HG02884 (cell line): Measurements from ENCODE around the gene LVRN.

ENCODE experiments used
- ATAC-seq: cut with Tn5 transposase; IDR thresholded peaks from one replicate; pipeline ENCODE4 v1.9.1; 2021; ENCODE audit warnings: mild to moderate bottlenecking, moderate library complexity; ENCODE audit not compliant: unreplicated experiment

Gene LVRN

DNA sequence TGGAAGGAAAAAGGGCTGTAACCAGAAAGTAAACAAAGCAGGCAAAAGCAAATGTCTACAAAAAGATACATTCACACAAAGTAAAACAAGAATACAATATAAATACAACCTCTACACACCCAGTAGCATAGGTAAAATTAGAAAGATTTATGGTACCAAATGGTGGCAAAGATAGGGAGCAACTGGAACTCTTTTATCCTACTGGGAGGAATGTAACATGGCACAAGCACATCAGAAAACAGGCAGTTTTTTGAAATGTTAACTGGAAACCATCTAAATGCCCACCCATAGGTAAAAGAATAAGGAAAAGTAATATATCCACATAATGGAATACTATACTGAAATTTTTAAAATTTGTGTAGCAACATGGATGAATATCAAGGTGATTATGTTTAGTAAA is 61.3 kb downstream of the LVRN start:
- no peak for ATAC-seq

DNA sequence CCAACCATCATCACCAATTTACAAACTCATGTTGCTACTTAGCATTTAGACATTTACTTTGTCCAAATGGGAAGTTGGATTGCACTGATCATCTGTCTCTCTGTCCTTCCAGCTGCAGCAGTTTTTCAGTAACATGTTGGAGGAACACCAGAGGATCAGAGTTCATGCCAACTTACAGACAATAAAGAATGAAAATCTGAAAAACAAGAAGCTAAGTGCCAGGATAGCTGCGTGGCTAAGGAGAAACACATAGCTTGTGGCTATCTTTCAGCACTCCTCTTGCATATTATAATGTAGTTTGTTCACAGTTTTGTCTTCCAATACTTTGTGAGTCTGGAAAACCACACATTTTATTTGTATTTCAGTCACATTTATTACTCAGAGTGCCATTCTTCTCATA is 63.6 kb downstream of the LVRN start:
- no peak for ATAC-seq

DNA sequence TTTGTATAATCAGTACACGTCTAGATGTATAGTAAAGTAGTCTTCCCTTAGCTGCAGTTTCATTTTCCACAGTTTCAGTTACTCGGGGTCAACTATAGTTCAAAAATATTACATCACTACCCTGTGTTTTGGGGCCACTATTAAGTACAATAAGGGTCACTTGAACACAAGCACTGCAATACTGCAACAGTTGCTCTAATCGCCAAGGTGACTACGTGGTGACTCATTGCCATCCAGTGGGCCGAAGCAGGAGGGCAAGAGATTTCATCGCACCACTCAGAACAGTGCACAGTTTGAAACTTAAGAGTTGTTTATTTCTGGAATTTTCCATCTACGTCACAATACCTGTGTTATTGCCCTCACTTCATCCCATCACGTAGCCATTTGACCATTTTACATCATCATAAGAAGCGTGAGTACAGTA is 69.8 kb downstream of the LVRN start, which contains the start of gene ARL14EPL:
TSS of gene ARL14EPL (plus strand) at position 379 of the 424 bp plus-strand sequence. CDS start 18,994 bp downstream, outside the sequence.
- peak; percentile 60 for ATAC-seq

DNA sequence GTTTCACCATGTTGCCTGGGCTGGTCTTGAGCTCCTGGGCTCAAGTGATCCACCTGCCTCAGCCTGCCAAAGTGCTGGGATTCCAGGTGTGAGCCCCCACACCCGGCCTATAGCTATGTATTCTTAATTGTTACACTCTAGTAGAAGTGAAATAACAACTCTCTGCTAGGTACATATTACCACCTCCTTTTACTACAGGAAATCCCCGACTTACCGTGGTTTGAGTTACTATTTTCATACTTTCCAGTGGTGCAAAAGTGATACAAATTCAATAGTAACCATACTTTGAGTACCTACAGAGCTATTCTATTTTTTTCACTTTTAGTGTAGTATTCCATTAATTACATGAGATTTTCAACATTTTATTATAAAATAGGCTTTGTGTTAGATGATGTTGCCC is 70.7 kb downstream of the LVRN start:
- no peak for ATAC-seq

DNA sequence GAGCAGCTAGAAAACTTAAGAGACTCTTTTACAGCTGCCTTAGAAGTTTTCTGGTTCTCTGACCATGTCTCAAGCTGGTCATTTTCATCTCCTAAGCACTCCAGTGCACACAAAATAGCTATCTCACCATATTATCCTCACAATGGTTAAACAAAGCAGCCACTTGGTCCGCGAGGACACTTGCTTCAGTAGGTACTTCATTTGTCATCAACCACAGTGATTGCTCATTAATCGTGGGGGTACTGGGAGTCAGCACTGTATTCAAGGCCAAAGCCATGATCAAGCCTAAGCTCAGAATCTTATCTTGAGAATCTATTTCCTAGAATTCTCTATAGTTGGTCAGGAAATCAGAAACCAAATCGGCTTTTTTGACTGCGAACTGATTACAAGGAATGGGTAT is 72.8 kb downstream of the LVRN start:
- ATAC-seq = no peak

DNA sequence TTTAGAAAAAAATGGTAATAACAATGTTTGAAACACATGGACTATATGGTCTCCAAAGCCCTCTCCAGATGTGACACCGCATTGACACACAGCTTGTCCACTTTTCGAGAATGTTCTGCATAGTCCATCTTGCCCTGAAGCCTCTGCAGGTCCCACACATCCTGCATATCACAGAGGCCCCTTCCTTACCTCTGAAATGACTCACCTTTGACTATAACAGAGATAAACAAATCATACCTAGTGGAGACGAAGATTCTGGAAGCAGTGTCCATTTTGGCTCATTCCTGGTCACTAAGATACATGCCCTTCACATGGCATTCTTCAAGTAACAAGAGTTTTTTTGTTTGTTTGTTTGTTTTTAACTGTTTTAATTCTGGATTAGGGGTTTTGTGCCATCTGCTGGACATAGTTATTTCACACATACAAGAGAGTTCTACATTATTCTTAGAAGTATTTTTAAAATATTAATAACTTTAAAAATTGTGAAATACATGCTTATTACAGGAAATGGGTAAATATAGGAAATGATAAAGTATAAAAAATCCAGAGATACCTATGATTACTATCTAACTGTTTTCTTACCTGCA is 75.1 kb downstream of the LVRN start:
- ATAC-seq = no peak

DNA sequence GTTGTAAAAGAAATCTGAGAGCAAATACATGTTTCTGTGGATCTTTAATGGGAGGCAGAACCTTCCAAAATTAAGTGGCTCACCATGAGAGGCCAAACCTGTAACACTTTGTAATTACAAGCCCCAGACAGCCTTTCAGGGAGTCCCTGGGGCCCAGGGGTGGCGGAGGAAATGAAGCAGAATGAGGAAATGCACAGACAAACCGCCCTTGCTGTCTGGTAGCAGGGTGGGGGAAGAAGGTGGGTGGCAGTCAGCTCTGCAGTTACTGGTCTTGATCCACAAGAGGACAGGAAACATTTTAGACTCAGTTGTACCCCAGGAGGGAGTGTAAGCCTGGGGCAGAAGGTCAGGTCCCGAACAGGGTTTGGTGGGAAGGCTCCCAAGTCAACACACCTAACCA is 76.5 kb downstream of the LVRN start:
- ATAC-seq = peak; percentile 87

DNA sequence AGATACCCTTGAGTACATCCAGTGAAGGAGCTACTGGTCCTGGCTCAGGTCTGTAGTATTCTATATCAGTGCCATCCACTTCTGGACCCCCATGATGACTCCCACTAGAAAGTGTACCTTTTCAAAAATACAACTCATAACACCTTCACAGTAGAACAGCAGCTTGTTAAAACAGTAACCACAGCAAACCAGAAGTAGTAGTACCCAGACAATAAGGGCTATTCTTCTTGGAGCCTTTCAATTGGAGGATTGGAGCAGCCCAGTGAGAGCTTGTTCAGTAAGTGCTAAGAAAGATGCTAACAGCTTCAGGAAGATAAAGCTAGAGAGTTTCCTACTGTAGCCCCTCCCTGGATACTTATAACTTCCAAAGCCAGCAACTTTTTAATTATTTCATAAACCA is 80.1 kb downstream of the LVRN start:
- no peak for ATAC-seq

DNA sequence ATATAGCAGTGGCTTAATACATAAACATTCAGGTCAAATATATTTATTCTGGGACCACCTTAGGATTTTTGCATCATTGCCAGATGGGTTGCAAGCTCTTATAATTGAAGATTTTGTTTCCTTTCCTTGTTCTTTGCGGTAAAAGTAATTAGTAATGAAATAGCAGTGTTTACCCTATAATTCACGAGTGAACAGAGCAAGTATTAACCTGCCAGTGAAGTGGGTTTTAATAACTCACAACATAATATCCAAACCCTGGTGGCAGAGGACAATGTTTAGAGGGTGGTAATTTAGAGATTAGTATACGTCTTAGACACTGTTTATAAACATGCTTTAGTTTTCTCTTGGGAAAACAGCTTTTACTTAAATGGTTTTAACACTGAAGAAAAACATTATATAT is 81.8 kb downstream of the LVRN start:
- ATAC-seq = no peak

DNA sequence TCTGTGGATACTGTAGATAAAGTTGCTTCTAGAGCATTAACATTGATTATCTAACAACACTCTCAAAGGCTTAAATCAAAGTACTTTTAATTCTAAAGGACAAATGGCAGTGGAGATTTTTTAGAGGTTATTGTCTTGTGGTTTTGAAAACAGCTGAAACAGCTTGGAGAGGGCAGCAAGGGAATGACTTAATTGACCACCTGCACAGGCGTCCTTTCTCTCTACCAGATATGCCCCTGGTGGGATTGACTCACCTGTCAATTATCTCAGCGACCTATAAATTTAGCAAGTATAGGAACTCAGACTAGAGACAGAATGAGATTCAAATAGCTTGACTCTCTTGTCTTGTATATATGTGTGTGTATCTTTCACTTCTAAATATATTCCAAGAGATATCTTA is 83.5 kb downstream of the LVRN start:
- no peak for ATAC-seq

DNA sequence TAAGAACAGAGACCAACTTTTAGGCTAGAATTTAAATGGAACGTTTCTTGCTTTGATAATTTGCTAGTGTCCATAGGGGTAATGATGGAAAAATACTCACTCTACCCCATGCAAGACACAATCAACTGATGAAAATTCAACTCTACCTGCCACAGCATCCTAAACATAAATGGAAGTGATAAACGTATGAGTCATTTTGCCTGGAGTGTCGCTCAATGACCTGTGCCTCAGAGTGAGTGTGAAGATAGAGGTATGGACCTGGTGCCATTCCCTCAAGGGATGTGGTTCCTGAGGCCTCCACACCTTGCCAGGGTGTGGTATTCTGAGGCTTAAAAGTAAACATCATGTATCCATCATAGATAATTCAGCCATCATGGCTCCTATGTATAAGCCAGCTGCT is 84.0 kb downstream of the LVRN start:
- no peak for ATAC-seq

DNA sequence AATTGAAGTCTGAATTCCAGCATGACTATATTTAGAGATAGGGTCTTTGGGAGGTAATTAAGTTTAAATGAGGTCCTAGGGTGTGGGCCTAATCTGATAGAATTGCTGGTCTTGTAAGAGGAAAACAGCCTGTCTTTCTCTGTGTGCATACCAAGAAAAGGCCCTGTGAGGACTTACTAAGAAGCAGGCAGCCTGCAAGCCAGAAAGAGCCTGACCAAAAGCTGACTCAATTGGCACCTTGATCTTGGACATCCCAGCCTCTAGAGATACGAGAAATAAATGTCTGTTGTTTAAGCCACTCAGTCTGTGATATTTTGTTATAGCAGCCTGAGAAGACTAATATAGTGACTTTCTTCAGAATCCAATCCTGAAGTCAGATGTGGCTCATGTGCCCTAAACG is 84.5 kb downstream of the LVRN start:
- no peak for ATAC-seq

DNA sequence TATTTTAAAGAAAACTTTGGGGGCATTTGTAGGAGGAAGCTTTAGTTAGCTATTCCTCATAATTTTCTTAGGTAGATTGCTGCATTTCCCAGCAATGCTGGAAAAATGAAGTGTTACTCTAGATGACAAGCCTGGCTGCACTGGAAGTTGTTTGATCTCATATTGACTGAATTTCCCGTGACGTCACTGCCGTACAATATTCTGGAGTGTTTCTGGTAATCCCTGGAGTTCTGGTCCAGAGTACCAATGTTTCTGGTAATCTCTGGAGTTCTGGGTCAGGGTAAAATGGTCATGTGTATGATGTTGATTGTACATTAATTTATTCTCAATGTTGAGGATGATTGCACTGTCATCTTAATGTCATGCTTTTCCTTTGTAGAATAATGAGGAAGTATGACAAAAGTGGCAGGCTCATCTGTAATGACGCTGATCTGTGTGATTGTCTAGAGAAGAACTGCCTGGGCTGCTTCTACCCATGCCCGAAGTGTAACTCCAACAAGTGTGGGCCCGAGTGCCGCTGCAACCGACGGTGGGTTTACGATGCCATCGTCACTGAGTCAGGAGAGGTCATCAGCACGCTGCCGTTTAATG is 96.2 kb downstream of the LVRN start:
- ATAC-seq = no peak

DNA sequence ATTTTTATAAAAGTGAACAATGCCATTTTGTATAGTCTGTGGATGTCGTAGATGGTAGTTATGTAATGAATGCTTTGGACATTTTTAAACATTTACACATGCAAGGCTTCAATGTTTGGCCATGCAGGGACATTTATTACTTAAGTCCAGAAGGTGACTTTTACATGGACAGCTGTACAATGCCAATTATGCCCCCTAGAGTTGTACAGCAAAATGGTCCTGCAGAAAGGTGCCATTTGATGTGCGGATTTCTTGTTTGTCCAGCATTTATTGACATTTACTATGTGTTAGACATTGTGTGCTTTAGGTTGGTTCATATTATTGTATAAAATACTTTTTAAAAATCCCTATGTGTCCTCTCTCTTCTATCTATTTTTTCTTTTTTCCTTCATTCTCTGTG is 100.1 kb downstream of the LVRN start:
- ATAC-seq = no peak

DNA sequence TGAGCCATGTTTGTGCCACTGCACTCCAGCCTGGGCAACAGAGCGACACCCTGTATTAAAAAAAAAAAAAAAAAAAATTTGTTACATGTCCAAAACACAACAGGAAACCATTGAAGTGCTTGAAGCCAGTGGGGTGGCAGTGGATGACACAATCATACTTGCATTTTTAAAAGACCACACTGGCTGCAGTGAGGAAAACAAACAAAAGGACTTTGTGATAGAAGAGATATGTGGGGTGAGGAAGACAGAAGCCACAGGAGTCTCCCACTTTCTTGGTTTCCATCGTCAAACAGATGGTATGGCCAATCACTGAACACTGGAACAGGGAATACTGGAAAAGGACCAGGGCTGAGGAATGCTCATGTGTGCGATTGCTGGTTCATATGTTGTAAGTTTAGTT is 101.7 kb downstream of the LVRN start:
- ATAC-seq = no peak

DNA sequence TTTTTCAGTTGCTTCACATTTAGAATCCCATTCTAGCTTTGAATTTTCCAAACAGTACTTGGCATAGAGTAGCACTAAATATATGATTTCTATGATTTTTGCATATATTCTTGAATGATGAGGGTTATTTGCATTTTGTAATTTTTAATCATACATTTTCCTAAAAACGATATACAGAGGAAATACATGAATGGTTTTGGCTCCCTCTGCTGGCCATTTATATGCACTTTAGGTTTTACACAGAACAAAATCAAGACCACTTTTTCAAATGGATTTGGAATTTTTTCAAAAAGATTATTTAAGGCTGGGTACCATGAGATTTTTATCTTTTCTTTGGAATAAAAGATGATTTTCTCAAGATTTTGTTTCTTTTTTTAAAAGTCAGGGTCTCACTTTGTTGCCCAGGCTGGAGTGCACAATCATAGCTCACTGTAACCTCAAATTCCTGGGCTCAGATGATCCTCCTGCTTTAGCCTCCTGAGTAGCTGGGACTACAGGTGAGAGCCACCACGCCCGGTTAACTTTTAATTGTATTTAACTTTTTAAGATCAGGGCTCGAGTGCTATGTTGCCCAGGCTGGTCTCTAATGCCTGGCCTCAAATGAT is 105.9 kb downstream of the LVRN start:
- no peak for ATAC-seq

DNA sequence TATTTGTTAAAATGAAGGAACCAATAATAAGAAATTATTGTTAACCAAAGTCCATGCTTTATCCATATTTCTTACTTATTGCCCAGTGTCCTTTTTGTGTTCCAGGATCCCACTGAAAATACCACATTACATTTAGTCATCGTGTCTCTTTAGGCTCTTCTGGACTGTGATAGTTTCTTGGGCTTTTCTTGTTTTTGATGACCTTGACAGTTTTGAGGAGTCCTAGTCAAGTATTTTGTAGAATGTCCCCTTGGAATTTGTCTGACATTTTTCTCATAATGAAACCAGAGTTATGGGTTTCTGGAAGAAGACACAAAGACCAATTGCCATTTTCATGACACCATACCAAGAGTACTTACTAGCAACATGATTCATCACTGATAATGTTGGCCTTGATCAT is 108.9 kb downstream of the LVRN start:
- ATAC-seq = no peak

DNA sequence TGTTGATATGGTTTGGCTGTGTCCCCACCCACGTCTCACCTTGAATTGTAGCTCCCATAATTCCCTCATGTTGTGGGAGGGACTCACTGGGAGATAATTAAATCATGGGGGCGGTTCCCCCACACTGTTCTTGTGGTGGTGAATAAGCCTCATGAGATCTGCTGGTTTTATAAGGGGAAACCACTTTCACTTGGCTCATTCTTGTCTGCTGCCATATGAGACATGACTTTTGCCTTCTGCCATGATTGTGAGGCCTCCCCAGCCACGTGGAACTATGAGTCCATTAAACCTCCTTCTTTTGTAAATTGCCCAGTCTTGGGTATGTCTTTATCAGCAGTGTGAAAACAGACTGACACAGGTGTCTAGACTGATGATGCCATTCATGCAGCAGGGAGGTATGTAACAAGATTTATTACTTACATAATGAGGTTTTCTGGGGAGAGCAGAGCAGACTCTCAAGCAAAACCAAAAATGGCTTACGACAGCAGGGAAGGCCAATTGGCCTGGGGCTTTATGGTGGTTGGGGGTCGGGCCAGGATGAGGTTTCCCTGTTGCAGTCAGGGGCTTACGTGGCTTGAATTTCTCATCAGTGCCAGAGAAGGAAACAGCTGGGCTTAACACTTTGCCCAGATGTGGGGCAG is 113.0 kb downstream of the LVRN start:
- ATAC-seq = no peak

DNA sequence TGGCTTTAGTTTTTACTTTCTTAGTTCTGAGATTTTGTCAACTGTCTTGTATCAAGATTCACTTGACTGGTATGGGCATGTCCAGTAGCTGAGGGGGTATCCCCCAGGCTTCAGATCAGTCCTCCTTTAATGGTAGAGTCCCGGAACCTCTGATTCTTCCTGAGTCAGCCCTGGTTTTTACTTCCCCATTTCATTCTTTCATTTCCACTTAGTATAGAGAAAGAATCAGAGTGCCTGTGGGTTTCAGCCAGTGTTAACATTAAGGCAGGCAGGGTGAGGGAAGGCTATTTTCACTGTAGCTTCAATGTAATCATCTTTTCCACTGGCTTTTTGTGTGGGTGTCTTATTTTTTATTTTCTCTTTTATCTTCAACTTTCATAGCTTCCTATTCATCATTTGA is 114.2 kb downstream of the LVRN start:
- ATAC-seq = peak; percentile 97
